ENCODE data around the gene KIF22. TPM values are rescaled to one million over a fixed set of nuclear protein-coding genes. Genes with fewer than 3 reads are reported as not detected.
"Not testable (repeated sequence)": the region's sequence is repeated elsewhere in the genome, so short reads cannot be mapped to it uniquely, and the experiment has no call there.

KIF22 gene
- total RNA-seq, 1 donor from 2014 or later, result 79.8 TPM

- Mint-ChIP-seq H3K4me1 (ENCODE audit: low read depth) (peaks cover 14% of the 10 kb centered on the region), H3K27ac (peak overlapping the region; percentile 30), H3K36me3 (ENCODE audit: insufficient read depth) (no peaks in the 10 kb centered on the region), H3K27me3 (no peaks in the 10 kb centered on the region), H3K9me3 (ENCODE audit: low read depth) (no peaks in the 10 kb centered on the region), H3K4me3 (ENCODE audit: low read depth) (no peak overlapping the region)
- DNase-seq (ENCODE audit: low spot score, unreplicated experiment), result no peak
- no peak for TF ChIP-seq CTCF (IDR thresholded peaks at IDR 0.05; ENCODE audit: unreplicated experiment)
Observed at GRCh38 chr16:29825145-29826044, 34.8 kb downstream of the KIF22 start.

GRCh38 chr16:29826342-29826695, 35.8 kb downstream of the KIF22 start:
- H3K9me3 Mint-ChIP-seq (ENCODE audit: low read depth), result no peaks in the 10 kb centered on the region
- no peak overlapping the region for H3K4me3 Mint-ChIP-seq (ENCODE audit: low read depth)
- TF ChIP-seq CTCF (IDR thresholded peaks at IDR 0.05; ENCODE audit: unreplicated experiment), result no peak
- DNase-seq (ENCODE audit: low spot score, unreplicated experiment), result no peak
- no peaks in the 10 kb centered on the region for H3K36me3 Mint-ChIP-seq (ENCODE audit: insufficient read depth)
- H3K27ac Mint-ChIP-seq, result no peak overlapping the region
- no peaks in the 10 kb centered on the region for H3K27me3 Mint-ChIP-seq
- peaks cover 8% of the 10 kb centered on the region for H3K4me1 Mint-ChIP-seq (ENCODE audit: low read depth)

- no peaks in the 10 kb centered on the region for H3K27me3 Mint-ChIP-seq
- H3K27ac Mint-ChIP-seq, result no peak overlapping the region
- DNase-seq (ENCODE audit: low spot score, unreplicated experiment), result no peak
- no peaks in the 10 kb centered on the region for H3K36me3 Mint-ChIP-seq (ENCODE audit: insufficient read depth)
- H3K4me3 Mint-ChIP-seq (ENCODE audit: low read depth), result no peak overlapping the region
- no peak for TF ChIP-seq CTCF (IDR thresholded peaks at IDR 0.05; ENCODE audit: unreplicated experiment)
- peaks cover 6% of the 10 kb centered on the region for H3K4me1 Mint-ChIP-seq (ENCODE audit: low read depth)
- H3K9me3 Mint-ChIP-seq (ENCODE audit: low read depth), result no peaks in the 10 kb centered on the region
Observed at GRCh38 chr16:29830774-29831173, 40.2 kb downstream of the KIF22 start.

GRCh38 chr16:29831490-29831889, 40.9 kb downstream of the KIF22 start:
- H3K27ac Mint-ChIP-seq, result no peak overlapping the region
- H3K9me3 Mint-ChIP-seq (ENCODE audit: low read depth), result no peaks in the 10 kb centered on the region
- no peak for TF ChIP-seq CTCF (IDR thresholded peaks at IDR 0.05; ENCODE audit: unreplicated experiment)
- no peaks in the 10 kb centered on the region for H3K27me3 Mint-ChIP-seq
- H3K4me1 Mint-ChIP-seq (ENCODE audit: low read depth), result peaks cover 6% of the 10 kb centered on the region
- no peak overlapping the region for H3K4me3 Mint-ChIP-seq (ENCODE audit: low read depth)
- H3K36me3 Mint-ChIP-seq (ENCODE audit: insufficient read depth), result no peaks in the 10 kb centered on the region
- no peak for DNase-seq (ENCODE audit: low spot score, unreplicated experiment)

GRCh38 chr16:29833219-29833618, 42.7 kb downstream of the KIF22 start:
- H3K27ac Mint-ChIP-seq; H3K27me3 Mint-ChIP-seq; H3K4me1 Mint-ChIP-seq (ENCODE audit: low read depth); H3K36me3 Mint-ChIP-seq (ENCODE audit: insufficient read depth); H3K4me3 Mint-ChIP-seq (ENCODE audit: low read depth); DNase-seq (ENCODE audit: low spot score, unreplicated experiment); H3K9me3 Mint-ChIP-seq (ENCODE audit: low read depth): not testable (repeated sequence)

GRCh38 chr16:29834079-29834478, 43.5 kb downstream of the KIF22 start:
- DNase-seq (ENCODE audit: low spot score, unreplicated experiment), result no peak
- Mint-ChIP-seq H3K27ac (no peak overlapping the region), H3K4me1 (ENCODE audit: low read depth) (peaks cover 6% of the 10 kb centered on the region), H3K36me3 (ENCODE audit: insufficient read depth) (no peaks in the 10 kb centered on the region), H3K4me3 (ENCODE audit: low read depth) (no peak overlapping the region), H3K27me3 (no peaks in the 10 kb centered on the region), H3K9me3 (ENCODE audit: low read depth) (no peaks in the 10 kb centered on the region)
- no peak for TF ChIP-seq CTCF (IDR thresholded peaks at IDR 0.05; ENCODE audit: unreplicated experiment)
